Measurements from ENCODE around the gene USP4.
"Not testable (repeated sequence)": the region's sequence is repeated elsewhere in the genome, so short reads cannot be mapped to it uniquely, and the experiment has no call there.

USP4 gene

GRCh38 chr3:49358884-49359225 lies 19.0 kb upstream of the USP4 start:
- Histone ChIP-seq H3K27ac (replicated peaks) (peak overlapping the region; percentile 92), H3K4me3 (replicated peaks; ENCODE audit: insufficient read depth, low read length) (peak overlapping the region; percentile 51), H3K27me3 (ENCODE audit: insufficient read depth, poor library complexity, severe bottlenecking) (no peaks in the 10 kb centered on the region)
- no peak for TF ChIP-seq REST (IDR thresholded peaks at IDR 0.05; ENCODE audit: insufficient replicate concordance, low read depth)
- no peak for TF ChIP-seq CTCF (IDR thresholded peaks at IDR 0.05; ENCODE audit: insufficient read depth, low read length)
- no peak for TF ChIP-seq GABPA (IDR thresholded peaks at IDR 0.05; ENCODE audit: low read depth)
- no peak for TF ChIP-seq POLR2AphosphoS5 (IDR thresholded peaks at IDR 0.05; ENCODE audit: low read depth)
- TF ChIP-seq SPI1 (IDR thresholded peaks at IDR 0.05; ENCODE audit: borderline replicate concordance, low read depth): no peak
- no peak for DNase-seq (ENCODE audit: low read depth in 1 of 2, low spot score in 1 of 2)

- Histone ChIP-seq H3K27ac (replicated peaks) (peak within 1 kb of the TSS; percentile 92), H3K4me3 (replicated peaks; ENCODE audit: insufficient read depth, low read length) (peak within 1 kb of the TSS; percentile 51), H3K27me3 (ENCODE audit: insufficient read depth, poor library complexity, severe bottlenecking) (no peaks in the 10 kb centered on the region)
- TF ChIP-seq CTCF (IDR thresholded peaks at IDR 0.05; ENCODE audit: insufficient read depth, low read length) (no peak), POLR2AphosphoS5 (IDR thresholded peaks at IDR 0.05; ENCODE audit: low read depth) (peak; percentile 95), SPI1 (IDR thresholded peaks at IDR 0.05; ENCODE audit: borderline replicate concordance, low read depth) (no peak), GABPA (IDR thresholded peaks at IDR 0.05; ENCODE audit: low read depth) (peak; percentile 61), REST (IDR thresholded peaks at IDR 0.05; ENCODE audit: insufficient replicate concordance, low read depth) (peak; percentile 52)
- peak; percentile 90 to 97 for DNase-seq (ENCODE audit: low read depth in 1 of 2, low spot score in 1 of 2)
These were observed 18.5 kb upstream of the USP4 start, which contains the start of gene GPX1 for GRCh38 chr3:49358217-49358883. TSS of gene GPX1 (minus strand) at chr3:49358353. CDS start at chr3:49358278, 75 bp downstream.

GRCh38 chr3:49357443-49358216 lies 17.8 kb upstream of the USP4 start:
- peak; percentile 22 to 74 for DNase-seq (ENCODE audit: low read depth in 1 of 2, low spot score in 1 of 2)
- H3K27ac ChIP-seq (replicated peaks): peak overlapping the region; percentile 92
- H3K4me3 ChIP-seq (replicated peaks; ENCODE audit: insufficient read depth, low read length): peak overlapping the region; percentile 51
- H3K27me3 ChIP-seq (ENCODE audit: insufficient read depth, poor library complexity, severe bottlenecking): not testable (repeated sequence)

GRCh38 chr3:49357095-49357442 lies 17.2 kb upstream of the USP4 start:
- Histone ChIP-seq H3K27ac (replicated peaks) (peak overlapping the region; percentile 92), H3K4me3 (replicated peaks; ENCODE audit: insufficient read depth, low read length) (peak overlapping the region; percentile 51)
- DNase-seq (ENCODE audit: low read depth in 1 of 2, low spot score in 1 of 2); H3K27me3 ChIP-seq (ENCODE audit: insufficient read depth, poor library complexity, severe bottlenecking): not testable (repeated sequence)

All from HL-60 (cell line).